Stimulated activated CD8-positive, alpha-beta memory T cell treated with anti-CD3 and anti-CD28 coated beads, Interleukin-7, amount 100 ng/mL, for 1 hour (primary cell): ENCODE data around the gene OR4C5.
"Not testable (repeated sequence)": the region's sequence is repeated elsewhere in the genome, so short reads cannot be mapped to it uniquely, and the experiment has no call there.

Experiments used
- DNase-seq, 2 donors: peaks; one replicate each; pipeline ENCODE4 v3.0.0-alpha.2; 2020; ENCODE audit warnings: low read depth in 2 of 2

OR4C5 gene

DNA sequence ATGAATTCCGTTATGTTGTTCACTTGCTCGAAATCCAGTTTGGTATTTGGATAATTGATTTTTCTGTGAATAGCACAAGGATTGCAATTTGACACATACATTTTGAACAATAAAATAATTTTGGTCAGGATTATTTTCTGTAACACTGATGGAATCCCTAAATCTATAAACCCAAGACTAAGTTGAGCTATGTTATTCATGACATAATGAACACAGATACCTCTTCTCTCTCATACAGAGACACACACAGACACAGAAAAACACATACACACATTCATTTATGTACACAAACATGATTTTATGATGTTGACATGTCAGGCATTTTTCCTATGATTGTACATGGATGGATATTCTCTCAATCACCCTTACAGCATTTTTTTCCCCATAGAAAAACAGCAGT lies at the start of gene OR4C5:
Gene OR4C5, minus strand, starts transcription at position 101 of the 400 bp plus-strand sequence. Its CDS starts 0 bp downstream, at position 101.
- DNase-seq: no peak

DNA sequence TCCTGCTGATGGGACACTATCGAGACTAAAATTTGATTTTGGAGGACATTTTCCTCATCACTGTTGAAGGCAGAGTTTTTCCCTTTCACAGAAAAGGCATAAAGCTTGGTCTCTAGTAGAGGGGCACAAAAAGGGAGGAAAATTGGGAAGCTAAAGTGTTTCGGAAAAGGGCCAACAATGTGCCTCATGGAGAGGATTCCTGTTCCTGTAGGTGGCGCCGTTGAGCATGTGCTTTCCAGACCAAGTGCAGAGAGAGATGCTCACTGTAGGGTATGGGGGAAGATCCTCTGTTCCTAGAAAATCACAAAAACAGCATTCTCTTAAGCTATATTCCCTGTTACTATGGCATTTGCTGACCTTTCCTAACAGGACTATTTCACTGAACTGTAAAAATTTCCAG lies 18.4 kb upstream of the OR4C5 start:
- DNase-seq: no peak

DNA sequence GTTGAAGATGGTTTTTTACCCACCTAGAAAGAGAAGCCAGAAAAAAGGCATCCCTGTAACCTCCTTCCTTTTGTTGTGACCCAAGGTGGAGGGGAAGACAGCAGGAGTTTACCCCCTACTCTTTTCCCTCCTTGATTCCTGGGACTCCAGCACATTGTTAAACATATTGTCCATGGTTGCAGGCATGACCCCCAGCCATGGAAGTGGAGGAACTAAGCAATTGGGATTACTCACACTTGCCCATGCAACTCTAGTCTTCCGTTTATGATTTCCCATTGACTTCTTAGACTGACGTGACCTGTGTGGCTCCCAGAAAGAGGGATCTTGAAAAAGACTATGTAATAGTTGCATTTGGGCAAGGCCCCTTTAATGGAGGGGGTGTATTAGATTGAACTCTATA lies 17.9 kb upstream of the OR4C5 start:
- DNase-seq: not testable (repeated sequence)

DNA sequence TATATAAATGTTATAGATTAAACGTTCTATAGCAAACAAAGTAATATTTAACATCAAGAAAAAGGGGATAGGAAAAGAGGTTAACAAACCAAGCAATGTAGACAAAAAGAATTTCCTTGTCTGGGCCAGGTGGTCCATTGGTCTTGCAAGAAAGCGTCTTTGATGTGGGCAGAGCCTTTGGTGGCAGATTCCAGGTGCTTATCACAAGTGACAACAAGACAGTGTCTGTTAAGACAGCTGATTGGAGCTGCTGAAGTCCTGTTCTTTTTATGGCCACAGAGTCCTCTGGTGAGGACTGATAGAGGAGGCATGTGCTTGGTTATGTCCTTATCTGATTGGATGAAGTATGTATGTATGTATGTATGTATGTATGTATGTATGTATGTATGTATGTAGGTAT lies 5.0 kb downstream of the OR4C5 start:
- not testable (repeated sequence) for DNase-seq

DNA sequence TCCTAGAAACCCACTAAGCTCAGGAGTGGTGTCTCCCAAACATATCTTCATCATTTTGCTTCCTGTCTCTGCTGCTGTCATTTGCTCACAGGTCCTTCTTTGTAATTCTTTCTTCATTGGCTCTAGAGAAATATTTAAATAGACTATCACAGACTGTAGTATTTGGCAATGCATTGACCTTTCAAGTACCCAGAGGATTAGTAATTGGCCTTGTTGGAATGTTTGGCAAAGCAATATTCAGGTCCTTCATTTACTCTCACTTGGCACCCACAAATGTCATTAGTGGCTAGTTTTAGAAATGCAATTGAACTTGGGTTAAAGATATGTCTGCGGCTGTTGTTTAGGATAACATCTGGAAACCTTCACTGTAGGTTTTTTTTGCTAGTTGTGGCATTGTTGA lies 11.6 kb downstream of the OR4C5 start:
- DNase-seq: no peak

DNA sequence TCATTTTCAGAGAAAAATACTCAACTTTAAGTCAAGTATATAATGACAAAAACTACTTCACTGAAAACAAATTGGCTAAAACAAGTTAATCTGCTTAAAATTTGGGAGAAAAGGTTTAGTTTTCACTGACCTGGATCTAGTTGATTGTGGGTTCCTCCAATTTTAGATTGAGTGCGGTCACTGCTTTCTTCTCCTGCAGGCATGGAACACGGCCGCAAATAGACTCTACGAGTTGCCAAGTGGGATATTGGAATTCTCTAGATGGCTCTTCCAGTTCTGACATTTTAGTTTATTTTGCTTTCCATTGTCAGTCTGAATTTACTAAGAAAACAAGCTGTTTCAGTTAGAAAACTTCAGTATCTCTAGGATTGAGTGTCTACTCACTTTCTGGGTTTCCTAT lies 12.3 kb downstream of the OR4C5 start:
- no peak for DNase-seq

DNA sequence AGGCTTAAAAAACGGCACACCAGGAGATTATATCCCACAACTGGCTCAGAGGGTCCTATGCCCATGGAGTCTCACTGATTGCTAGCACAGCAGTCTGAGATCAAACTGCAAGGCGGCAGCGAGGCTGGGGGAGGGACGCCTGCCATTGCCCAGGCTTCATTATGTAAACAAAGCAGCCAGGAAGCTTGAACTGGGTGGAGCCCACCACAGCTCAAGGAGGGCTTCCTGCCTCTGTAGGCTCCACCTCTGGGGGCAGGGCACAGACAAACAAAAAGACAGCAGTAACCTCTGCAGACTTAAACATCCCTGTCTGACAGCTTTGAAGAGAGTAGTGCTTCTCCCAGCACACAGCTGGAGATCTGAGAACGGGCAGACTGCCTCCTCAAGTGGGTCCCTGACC lies 20.0 kb downstream of the OR4C5 start:
- DNase-seq: not testable (repeated sequence)

DNA sequence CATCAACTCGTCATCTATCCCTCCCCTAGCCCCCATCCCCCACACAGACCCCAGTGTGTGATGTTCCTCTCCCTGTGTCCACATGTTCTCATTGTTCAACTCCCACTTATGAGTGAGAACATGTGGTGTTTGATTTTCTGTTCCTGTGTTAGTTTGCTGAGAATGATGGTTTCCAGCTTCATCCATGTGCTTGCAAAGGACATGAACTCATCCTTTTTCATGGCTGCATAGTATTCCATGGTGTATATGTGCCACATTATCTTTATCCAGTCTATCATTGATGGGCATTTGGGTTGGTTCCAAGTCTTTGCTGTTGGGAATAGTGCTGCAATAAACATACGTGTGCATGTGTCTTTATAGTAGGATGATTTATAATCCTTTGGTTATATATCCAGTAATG lies 23.8 kb downstream of the OR4C5 start:
- DNase-seq: not testable (repeated sequence)

DNA sequence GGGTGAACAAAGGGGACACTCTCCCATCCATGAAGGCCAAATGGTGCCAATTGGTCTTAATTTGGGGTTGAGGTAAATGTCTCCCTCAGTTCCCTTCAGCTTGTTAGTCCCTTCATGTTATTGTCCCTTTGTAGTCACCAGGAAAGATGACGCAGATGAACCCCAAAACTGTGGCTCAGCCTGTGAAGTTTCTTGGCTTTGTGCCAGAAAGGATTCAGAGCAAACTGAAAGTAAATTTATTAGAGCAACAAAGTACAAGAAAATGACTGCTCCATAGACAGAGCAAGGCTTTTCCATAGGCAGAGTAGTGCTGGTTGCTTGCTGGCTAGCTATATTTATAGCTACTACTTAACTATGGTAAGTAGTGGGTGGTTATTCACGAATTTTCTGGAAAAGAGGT lies 24.8 kb downstream of the OR4C5 start:
- DNase-seq: no peak

DNA sequence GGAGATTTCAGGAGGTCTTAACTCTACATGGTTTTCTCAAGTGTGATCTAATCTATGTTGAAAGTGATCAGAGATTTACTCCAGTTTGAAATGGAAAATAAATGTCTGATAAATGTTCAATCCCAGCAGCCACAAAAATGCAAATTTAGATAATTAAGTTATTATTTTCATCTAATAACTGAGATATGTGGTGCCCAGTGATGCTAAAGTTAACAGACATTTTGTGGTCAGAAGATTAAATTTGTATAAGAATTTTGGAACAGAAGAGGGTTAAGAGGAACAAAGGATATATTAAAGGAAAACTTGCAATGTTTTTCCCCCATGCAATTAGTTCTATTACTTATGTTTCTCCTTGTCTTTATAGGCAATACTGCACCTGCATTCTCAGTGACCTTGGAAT lies 41.6 kb downstream of the OR4C5 start, which contains the start of gene OR4C3:
Gene OR4C3, plus strand, starts transcription at position 301 of the 400 bp plus-strand sequence. CDS start 102 bp downstream, outside the sequence.
- not testable (repeated sequence) for DNase-seq

DNA sequence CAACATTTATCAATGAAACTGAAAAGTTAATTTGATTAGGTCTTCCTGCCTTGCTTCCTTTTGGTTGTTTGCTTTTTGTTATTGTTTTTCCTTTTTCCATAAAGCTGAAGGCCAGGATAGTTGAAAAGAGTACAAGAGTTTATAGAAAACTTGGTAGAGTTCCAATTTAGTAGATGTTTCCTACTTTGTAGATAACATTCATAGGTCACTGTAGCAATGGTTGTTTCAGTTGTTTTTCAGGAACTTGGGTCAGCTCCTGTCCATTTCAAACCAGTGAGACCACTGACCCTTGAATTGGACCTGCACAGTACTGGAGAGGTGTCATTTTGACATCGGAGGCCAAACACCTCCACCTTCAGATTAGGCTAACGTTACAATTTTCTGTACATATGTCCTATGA lies 46.5 kb downstream of the OR4C5 start:
- not testable (repeated sequence) for DNase-seq
